ENCODE data around the gene GALNT10. TPM values are rescaled to one million over a fixed set of nuclear protein-coding genes. Genes with fewer than 3 reads are reported as not detected.

The GALNT10 gene
- total RNA-seq, 1 donor from 2014 or later: 20.6 TPM

DNA sequence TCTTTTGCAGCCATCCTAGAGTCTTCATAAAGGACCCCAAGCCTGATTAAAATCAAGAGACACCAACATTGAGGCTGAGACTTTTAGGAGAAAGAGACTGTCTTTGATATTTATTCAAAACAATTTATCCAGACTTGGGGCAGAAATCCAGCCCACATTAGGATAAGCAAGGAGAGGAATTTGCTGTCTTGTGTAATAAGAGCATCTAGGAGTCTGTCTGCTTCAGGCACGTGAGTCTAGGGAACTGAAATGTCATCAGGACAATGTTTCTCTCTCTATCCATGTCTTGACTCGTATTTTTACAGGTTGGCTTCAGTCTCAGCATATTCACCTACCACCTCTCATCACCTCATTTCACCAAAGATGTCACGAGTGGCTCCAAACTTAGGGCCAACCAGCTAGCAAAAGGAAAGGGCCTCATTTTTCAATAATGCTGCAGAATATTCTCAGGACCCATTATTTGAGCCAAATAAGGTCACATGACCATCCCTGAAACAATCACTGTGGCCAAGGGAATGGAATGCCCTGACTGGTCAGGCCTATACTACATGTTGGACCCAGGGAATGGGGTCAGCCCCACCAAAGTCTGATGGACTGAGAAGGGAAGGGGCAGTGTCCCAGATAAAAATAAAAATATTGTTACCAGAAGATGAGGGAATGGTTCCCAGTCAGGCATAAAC is 184.9 kb downstream of the GALNT10 start:
- Mint-ChIP-seq H3K27me3 (no peaks in the 10 kb centered on the region), H3K4me1 (ENCODE audit: low read depth) (no peaks in the 10 kb centered on the region), H3K9me3 (ENCODE audit: low read depth) (no peaks in the 10 kb centered on the region), H3K4me3 (ENCODE audit: low read depth) (no peak overlapping the region), H3K27ac (no peak overlapping the region), H3K36me3 (ENCODE audit: insufficient read depth) (peaks cover 2% of the 10 kb centered on the region)
- no peak for DNase-seq (ENCODE audit: low spot score, unreplicated experiment)
- TF ChIP-seq, protein P1, sequence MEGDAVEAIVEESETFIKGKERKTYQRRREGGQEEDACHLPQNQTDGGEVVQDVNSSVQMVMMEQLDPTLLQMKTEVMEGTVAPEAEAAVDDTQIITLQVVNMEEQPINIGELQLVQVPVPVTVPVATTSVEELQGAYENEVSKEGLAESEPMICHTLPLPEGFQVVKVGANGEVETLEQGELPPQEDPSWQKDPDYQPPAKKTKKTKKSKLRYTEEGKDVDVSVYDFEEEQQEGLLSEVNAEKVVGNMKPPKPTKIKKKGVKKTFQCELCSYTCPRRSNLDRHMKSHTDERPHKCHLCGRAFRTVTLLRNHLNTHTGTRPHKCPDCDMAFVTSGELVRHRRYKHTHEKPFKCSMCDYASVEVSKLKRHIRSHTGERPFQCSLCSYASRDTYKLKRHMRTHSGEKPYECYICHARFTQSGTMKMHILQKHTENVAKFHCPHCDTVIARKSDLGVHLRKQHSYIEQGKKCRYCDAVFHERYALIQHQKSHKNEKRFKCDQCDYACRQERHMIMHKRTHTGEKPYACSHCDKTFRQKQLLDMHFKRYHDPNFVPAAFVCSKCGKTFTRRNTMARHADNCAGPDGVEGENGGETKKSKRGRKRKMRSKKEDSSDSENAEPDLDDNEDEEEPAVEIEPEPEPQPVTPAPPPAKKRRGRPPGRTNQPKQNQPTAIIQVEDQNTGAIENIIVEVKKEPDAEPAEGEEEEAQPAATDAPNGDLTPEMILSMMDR (IDR thresholded peaks at IDR 0.05; ENCODE audit: unreplicated experiment): no peak

DNA sequence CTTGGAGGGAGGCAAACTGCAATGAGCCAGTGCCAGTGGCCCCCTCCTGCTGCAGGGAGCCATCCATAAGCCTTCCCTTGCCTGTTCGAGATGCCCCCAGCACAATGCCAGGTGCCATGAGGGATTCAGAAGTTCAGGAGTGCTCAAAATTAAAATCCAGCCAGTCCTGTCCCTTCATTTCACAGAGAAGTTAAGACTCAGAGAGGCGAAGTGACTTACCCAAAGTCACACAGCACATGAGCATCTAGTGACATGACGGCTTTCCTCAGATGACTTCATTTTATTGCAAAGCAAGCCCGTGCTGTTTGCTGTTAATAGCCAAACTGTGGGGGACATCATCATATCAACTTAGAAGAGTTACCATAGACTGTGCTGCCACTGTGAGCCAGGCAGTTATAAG is 185.9 kb downstream of the GALNT10 start:
- Mint-ChIP-seq H3K27me3 (no peaks in the 10 kb centered on the region), H3K4me3 (ENCODE audit: low read depth) (no peak overlapping the region), H3K27ac (no peak overlapping the region), H3K4me1 (ENCODE audit: low read depth) (no peaks in the 10 kb centered on the region), H3K36me3 (ENCODE audit: insufficient read depth) (peaks cover 6% of the 10 kb centered on the region), H3K9me3 (ENCODE audit: low read depth) (no peaks in the 10 kb centered on the region)
- TF ChIP-seq, protein P1 (IDR thresholded peaks at IDR 0.05; ENCODE audit: unreplicated experiment): no peak
- no peak for DNase-seq (ENCODE audit: low spot score, unreplicated experiment)

GRCh38 chr5:154377754-154378533 is 187.4 kb downstream of the GALNT10 start:
- no peak overlapping the region for H3K27ac Mint-ChIP-seq
- TF ChIP-seq, protein P1 (IDR thresholded peaks at IDR 0.05; ENCODE audit: unreplicated experiment): no peak
- H3K27me3 Mint-ChIP-seq: no peaks in the 10 kb centered on the region
- no peak overlapping the region for H3K4me3 Mint-ChIP-seq (ENCODE audit: low read depth)
- DNase-seq (ENCODE audit: low spot score, unreplicated experiment): no peak
- H3K9me3 Mint-ChIP-seq (ENCODE audit: low read depth): no peaks in the 10 kb centered on the region
- H3K4me1 Mint-ChIP-seq (ENCODE audit: low read depth): no peaks in the 10 kb centered on the region
- H3K36me3 Mint-ChIP-seq (ENCODE audit: insufficient read depth): peaks cover 9% of the 10 kb centered on the region

GRCh38 chr5:154380263-154380662 is 189.7 kb downstream of the GALNT10 start:
- Mint-ChIP-seq H3K4me3 (ENCODE audit: low read depth) (no peak overlapping the region), H3K27me3 (no peaks in the 10 kb centered on the region), H3K4me1 (ENCODE audit: low read depth) (peaks cover 5% of the 10 kb centered on the region), H3K9me3 (ENCODE audit: low read depth) (no peaks in the 10 kb centered on the region), H3K36me3 (ENCODE audit: insufficient read depth) (peaks cover 10% of the 10 kb centered on the region), H3K27ac (no peak overlapping the region)
- TF ChIP-seq, protein P1 (IDR thresholded peaks at IDR 0.05; ENCODE audit: unreplicated experiment): no peak
- DNase-seq (ENCODE audit: low spot score, unreplicated experiment): no peak

GRCh38 chr5:154384480-154385235 is 194.1 kb downstream of the GALNT10 start:
- Mint-ChIP-seq H3K9me3 (ENCODE audit: low read depth) (no peaks in the 10 kb centered on the region), H3K4me1 (ENCODE audit: low read depth) (peaks cover 14% of the 10 kb centered on the region), H3K27me3 (no peaks in the 10 kb centered on the region), H3K4me3 (ENCODE audit: low read depth) (no peak overlapping the region), H3K36me3 (ENCODE audit: insufficient read depth) (peaks cover 8% of the 10 kb centered on the region), H3K27ac (no peak overlapping the region)
- no peak for DNase-seq (ENCODE audit: low spot score, unreplicated experiment)
- TF ChIP-seq, protein P1 (IDR thresholded peaks at IDR 0.05; ENCODE audit: unreplicated experiment): no peak

Measured in progenitor cell of endocrine pancreas (in vitro differentiated cells).